Measurements from ENCODE around the gene DOCK6.

DOCK6 gene

DNA sequence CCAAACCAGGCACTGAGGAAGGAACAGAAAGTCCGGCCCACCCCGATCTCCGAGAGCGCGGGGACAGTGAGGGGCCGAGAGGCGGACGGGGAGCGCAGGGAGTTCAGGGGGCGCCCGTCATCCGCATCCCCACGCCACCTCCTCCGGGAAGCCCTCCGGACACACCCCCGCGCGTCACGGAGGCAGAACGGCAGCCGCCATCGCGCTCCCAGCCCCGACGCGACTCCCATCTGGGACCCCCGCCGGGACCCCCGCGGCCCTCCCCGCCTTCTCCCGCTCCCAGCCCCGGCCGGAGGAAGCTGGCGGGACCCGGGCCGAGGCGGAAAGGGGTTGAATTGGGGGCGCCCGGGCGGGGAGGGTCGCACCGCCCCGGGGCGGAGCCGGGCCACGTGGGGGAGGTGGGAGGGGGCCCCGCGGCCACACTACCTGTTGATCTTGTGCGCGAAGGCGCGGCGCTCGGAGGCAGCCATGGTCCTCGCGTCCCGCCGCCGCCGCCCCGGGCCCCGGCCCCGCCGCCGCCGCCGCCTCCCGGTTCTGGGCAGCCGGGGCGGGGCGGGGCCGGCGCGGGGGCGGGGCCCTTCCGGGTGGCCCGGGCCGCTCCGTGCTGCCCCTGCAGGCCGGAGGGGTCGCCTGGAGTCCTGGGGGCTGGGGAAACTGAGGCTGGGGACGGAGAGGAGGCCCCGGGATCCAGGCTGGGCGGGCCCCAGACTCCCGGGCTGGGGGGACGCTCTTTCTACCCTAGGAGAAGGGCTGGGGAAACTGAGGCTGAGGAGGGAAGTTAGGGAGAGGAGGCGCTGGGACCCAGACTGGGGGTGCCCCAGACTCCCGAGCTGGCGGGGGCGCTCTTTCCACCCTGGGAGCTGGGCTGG, at the start of gene DOCK6:
Gene DOCK6 (minus strand): TSS at position 554 of the 869 bp plus-strand sequence. CDS start 84 bp downstream, at position 470.
- DNase-seq, result no peak

DNA sequence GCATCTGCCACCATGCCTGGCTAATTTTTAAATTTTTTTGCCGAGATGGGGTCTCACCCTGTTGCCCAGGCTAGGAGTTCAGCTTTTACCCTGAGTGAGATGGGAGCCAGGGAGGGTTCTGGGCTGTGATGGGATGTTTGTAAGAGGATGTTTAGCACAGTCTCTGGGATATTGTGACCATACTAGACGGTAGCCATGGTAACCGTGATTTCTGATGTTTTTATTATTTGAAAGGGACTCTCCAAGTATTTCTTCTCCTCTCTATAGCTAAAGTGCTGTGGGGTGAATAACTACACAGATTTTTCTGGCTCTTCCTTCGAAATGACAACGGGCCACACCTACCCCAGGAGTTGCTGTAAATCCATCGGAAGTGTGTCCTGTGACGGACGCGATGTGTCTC, 44.0 kb upstream of the DOCK6 start:
- DNase-seq, result no peak

GRCh38 chr19:11304936-11305335, 42.6 kb upstream of the DOCK6 start:
- no peak for DNase-seq

DNA sequence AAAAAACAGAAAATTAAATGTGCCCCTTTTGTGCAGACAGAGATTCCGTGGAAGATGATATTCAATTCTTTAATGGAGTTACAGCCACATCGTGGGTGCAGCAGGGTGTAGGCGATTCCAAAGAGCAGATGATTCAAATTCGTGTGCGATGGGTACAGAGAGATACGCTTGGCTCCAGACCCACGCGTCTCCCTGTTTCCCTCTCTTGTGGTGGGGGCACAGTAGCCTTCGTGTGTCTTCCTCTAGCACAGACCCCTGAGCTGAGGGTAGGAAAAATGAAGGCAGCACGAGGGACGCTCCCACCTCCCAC, 38.4 kb upstream of the DOCK6 start:
- DNase-seq, result no peak

DNA sequence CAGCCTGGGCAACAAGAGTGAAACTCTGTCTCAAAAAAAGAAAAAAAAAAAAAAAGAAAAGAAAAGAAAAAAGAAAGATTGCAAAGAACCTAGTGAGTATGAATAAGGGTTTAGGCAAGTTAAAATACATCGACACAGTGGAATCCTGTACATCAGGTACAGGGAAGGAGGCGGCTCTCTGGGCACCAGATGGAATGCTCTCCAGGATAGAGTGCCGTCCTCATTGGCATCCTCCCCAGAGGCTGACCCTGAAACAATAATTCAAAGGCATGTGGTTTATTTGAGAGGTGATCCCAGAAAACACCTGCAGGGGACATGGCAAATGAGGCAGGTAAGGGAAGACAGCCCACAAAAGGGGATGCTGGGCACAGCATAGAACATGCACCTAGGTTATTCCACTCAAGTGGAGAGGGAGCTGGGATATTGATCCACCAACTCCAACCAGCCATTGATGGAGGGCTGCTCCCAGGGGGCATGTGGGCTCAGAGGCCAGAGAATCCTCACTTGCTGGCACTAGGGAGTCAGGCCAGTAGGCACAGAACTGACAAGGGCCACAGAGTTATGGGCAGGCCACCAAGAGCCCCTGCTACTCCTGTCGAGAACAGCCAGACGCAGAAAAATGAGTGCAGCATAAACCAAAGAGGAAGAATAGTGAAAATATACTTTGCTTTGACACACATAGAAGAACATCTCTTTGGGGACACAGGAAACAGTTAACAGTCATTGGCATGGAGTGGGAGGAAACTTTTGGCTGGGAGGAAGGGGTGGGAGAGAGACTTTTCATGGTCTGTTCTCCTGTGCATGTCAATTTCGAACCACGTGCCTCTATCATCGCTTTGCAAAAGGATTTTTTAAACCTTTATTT, 37.9 kb upstream of the DOCK6 start:
- DNase-seq, result no peak

- no peak for DNase-seq
Observed at GRCh38 chr19:11296264-11296663, 33.9 kb upstream of the DOCK6 start.

GRCh38 chr19:11295665-11296245, 33.4 kb upstream of the DOCK6 start, which contains the start of gene TSPAN16:
TSS of gene TSPAN16 (plus strand) at chr19:11296160. CDS start at chr19:11296298, 138 bp downstream.
- no peak for DNase-seq

DNA sequence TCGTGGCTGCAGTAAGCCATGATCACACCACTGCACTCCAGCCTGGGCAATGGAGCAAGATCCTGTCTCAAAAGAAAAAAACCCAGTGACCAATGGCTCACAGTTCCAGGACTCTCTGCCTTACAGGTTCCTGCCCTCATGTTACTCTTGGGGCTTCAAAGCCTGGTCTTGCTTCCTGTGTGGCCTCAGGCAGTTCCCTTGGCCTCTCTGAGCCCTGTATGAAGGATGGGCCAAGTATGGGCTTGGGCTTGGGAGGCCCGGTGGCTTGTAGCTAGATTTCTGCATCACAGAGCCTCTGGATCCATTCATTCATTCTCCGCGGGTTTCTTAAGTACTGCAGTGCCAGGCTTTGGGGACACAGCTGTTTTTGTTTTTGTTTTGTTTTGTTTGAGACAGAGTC, 32.9 kb upstream of the DOCK6 start:
- no peak for DNase-seq

DNA sequence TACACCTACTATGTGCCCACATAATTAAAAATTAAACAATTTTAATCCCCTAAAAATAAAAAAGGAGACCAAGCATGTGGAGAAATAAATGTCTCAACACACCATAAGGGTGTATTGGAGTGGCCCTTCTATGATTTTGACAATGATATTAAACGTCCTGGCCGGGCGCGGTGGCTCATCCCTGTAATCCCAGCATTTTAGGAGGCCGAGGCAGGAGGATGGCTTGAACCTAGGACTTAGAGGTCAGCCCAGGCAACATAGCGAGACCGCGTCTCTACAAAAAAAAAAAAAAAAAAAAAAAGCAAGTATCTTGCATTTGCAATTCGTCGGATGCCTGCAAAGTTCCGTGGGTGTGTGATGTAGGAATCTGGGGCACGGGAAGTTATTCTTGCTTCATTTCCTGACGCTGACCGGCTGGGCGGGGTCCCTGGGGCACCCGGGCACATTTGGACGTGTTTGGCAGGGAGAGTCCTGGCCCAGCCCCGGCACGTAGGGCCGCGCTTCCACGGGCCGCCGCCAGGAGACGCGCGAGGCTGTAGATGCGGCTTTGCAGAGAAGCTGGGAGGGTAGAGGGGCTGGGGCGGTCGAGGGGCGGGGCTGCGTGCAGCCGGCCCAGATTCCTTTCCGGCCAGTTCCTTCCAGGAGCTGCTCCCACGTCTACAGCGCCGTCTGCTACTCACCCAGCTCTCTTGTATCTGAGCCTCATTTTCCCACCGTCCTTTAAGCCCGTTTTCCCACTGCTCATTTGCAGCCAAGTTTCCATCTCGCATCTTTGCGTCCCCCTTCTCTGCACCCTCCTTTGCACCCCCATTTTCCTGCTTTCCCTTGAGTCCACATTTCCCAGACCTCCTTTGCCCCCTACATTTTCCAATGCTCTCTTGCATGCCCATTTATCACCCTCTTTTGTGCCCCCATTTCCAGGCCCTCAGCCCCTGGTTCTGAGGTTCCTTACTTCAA, 31.4 kb upstream of the DOCK6 start:
- peak; percentile 80 for DNase-seq

GRCh38 chr19:11291991-11292390, 29.7 kb upstream of the DOCK6 start:
- no peak for DNase-seq

DNA sequence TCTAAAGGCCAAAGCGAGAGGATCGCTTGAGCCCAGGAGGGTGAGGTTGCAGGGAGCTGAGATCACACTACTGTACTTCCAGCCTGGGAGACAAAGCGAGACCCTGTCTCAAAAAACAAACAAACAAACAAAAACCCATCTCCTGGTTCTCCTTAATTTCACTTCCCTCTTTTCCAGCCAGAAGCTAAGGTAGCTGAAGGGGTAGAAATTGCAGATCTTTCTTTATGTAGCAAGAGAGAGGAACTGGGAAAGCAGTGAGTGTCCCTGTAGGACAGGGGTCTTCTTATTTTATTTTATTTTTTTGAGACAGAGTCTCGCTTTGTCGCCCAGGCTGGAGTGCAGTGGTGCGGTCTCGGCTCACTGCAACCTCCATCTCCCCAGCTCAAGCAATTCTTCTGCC, 29.1 kb upstream of the DOCK6 start:
- DNase-seq, result no peak

DNA sequence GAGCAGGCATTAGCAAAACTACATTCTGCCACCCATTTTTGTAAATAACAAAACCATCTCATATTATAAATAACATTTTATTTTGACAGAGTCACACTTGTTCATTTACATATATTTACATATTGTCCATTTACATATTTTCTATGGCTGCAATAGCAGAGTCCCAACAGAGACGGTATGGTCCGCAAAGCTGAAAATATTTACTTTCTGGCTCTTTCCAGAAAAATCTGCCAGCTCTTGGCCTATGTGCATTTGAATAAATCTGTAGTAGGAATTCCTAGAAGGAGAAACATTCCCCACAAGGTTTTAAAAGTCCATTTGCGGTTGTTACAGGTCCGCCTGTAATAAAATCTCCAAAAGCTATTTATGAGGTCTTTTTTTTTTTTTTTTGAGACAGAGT, 27.9 kb upstream of the DOCK6 start:
- DNase-seq, result no peak

- no peak for DNase-seq
Observed at GRCh38 chr19:11288349-11288748, 26.0 kb upstream of the DOCK6 start.

GRCh38 chr19:11286312-11286974, 24.1 kb upstream of the DOCK6 start:
- no peak for DNase-seq

- DNase-seq, result no peak
Observed at GRCh38 chr19:11284515-11284914, 22.2 kb upstream of the DOCK6 start.

- no peak for DNase-seq
Observed at GRCh38 chr19:11281356-11282049, 19.2 kb upstream of the DOCK6 start.

DNA sequence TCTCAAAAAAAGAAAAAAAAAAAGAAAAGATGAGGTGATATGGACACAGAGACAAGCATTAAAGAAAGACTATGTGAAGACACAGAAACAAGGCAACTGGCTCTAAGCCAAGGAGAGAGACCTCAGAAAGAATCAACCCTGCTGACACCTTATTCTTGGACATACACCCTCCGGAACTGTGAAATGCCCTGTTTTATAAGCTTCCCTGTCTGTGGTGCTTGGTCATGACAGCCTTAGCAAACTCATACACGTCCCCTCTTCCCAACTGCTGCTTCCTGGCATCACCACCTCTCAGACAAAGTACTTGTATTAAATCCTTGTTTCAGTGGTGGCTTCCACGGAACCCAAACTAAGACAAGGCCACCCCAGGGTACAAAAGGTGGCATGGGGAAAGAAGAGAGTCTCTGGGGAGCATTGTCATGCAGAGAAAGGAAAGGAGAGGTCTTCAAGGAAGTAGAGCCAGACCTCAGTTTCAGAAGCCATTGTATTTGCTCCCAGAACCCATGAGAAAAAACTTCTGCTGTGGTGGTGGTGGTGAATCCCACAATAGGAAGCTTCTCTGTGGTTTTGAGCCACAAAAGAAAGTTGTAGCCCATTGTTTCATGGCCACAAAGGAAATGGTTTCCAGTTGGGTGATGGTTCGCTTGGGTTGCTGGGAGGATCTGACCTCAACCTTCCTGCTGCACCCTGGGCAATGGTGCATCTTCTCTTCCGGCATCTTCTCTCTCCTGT, 17.3 kb upstream of the DOCK6 start:
- DNase-seq, result no peak

- no peak for DNase-seq
Observed at GRCh38 chr19:11278670-11279069, 16.3 kb upstream of the DOCK6 start.

GRCh38 chr19:11274533-11275086, 12.3 kb upstream of the DOCK6 start:
- DNase-seq, result no peak

DNA sequence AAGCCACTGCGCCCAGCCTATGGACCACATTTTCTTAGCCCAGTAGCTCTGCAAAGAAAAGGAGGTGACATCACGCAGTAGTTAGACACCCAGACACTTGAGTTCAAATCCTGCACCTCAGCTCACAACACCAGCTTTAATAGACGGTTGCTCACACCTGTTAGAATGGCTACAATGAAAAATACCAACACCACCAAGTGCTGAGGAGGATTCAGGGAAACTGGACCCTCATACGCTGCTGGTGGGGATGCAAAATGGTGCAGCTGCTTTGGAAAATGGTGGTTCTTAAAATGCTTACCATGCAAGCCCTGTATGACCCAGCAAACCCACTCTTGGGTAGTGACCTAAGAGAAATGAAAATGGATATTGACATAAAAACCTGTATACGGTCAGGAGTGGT, 11.7 kb upstream of the DOCK6 start:
- DNase-seq, result no peak

All from NCI-H1436 (cell line).